GM10266 (cell line): ENCODE results near the gene PTPRH.

Source experiments
- DNase-seq: peaks from one replicate; pipeline ENCODE4 v3.0.0; 2012; ENCODE audit errors: extremely low spot score
- CTCF ChIP-seq: IDR thresholded peaks from 2 replicates; pipeline ENCODE4 v1.5.1; 2012; ENCODE audit warnings: mild to moderate bottlenecking, low read depth; ENCODE audit not compliant: control insufficient read depth, insufficient read depth; ENCODE audit errors: missing control alignments

PTPRH gene

DNA sequence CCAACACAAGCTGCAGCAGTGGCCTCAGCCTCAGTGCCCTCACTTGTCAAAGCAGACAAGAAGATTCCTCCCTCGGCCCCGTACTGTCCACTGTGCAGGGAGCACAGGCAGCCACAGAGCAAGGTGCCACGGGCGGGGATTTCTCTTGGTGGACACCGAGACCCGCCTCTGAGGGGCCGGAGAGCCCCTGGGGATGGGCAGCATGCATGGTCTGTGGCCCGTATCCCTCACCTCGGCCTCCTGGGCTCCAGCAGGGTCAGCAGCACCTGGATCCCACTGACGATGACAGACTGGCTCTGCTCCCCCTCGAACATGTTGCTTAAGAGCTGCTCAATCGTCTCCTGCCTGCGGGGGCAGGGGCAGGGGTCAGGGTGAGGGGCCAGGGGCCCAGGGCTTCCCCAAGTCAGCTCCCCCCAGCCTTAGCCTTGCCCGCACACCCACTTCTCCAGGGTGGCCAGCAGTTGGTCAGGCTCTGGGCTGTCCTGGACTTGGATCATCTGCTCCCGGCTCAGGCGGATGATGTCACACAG, 32.7 kb upstream of the PTPRH start:
- TF ChIP-seq CTCF, result no peak
- no peak for DNase-seq

DNA sequence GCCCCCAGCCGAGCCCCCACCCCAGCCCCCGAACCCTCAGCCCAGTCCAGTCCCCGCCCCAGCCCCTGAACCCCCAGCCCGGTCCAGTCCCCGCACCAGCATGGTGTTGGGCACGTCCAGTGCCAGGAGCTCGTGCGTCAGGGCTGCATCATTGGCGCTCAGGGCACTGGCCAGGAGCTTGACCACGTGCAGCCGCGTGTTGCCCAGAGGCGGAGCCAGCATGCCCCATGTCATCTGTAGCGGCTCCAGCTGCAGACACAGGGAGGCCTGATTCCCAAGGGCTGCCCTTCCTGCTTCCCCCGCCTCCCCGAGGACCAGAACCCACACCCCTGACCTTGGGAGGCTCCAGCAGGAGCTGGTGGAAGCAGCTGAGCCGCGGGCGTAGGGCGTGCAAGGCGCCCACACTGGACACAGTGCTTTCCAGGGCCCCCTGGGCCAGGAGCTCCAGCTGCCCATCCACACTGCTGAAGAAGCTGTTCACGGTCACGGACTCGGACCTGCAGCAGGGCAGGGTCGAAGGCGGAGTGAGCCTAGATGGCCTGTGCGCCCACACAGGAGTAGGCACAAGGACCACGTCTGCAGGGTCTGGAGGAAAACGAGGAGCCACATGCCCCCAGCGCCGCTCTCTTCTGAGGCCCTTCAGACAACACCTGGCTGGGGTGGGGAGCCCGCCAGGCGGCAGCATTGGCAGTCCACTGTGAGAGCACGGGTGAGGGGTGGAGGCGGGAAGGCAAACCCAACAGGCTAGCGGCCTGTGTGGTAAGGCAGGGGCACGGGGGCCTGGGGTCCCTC, 32.0 kb upstream of the PTPRH start:
- TF ChIP-seq CTCF, result no peak

GRCh38 chr19:55240713-55241020, 31.4 kb upstream of the PTPRH start:
- TF ChIP-seq CTCF, result no peak
- DNase-seq, result no peak

More for the DNA sequence above, 32.0 kb upstream of the PTPRH start:
- DNase-seq, result no peak

GRCh38 chr19:55239004-55239403, 29.7 kb upstream of the PTPRH start:
- DNase-seq, result no peak
- no peak for TF ChIP-seq CTCF

GRCh38 chr19:55238030-55238429, 28.7 kb upstream of the PTPRH start:
- TF ChIP-seq CTCF, result no peak
- no peak for DNase-seq

DNA sequence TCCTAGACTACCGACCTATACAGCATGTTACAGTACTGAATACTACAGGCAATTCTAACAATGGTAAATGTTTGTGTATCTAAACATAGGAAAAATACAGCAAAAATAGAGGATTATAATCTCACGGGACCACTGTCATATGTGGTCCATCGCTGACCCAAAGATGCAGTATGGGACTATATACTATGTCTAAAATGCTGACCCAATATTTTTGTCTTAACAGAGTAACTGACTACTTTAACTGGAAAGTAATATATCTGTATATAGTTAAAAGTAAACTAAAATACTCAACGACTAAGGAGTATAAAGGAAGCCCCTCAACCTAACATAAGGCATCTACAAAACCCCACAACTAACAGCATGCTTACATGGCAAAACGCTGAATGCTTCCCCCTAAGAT, 23.7 kb upstream of the PTPRH start:
- no peak for TF ChIP-seq CTCF
- DNase-seq, result no peak

- TF ChIP-seq CTCF, result no peak
- no peak for DNase-seq
Observed at GRCh38 chr19:55232286-55232602, 22.9 kb upstream of the PTPRH start.
